HFF-Myc (cell line): ENCODE results near the gene NELFE.
A peak's percentile ranks its signal among the peaks of the same experiment; 100 is the strongest.
"Not testable (repeated sequence)": the region's sequence is repeated elsewhere in the genome, so short reads cannot be mapped to it uniquely, and the experiment has no call there.

ENCODE experiments used
- DNase-seq: peaks from one replicate; pipeline ENCODE4 v3.0.0-alpha.2; 2011; ENCODE audit warnings: low read depth; ENCODE audit errors: extremely low read depth
- H3K4me3 ChIP-seq: replicated peaks from 2 replicates; pipeline ENCODE4 v1.5.1; 2011; ENCODE audit warnings: low read depth, mild to moderate bottlenecking, control low read depth, low read length
- CTCF ChIP-seq: IDR thresholded peaks from 2 replicates; pipeline ENCODE4 v1.5.1; 2012; ENCODE audit warnings: mild to moderate bottlenecking, low read depth, low read length, control low read depth; ENCODE audit errors: missing control alignments

Gene NELFE, protein sequence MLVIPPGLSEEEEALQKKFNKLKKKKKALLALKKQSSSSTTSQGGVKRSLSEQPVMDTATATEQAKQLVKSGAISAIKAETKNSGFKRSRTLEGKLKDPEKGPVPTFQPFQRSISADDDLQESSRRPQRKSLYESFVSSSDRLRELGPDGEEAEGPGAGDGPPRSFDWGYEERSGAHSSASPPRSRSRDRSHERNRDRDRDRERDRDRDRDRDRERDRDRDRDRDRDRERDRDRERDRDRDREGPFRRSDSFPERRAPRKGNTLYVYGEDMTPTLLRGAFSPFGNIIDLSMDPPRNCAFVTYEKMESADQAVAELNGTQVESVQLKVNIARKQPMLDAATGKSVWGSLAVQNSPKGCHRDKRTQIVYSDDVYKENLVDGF

GRCh38 chr6:31958741-31959739 lies at the start of gene NELFE, which contains the start of gene SKIC2:
Gene NELFE, minus strand, starts transcription at chr6:31958971. Its CDS starts 525 bp downstream, at chr6:31958446.
Gene SKIC2, plus strand, starts transcription at chr6:31959175. Its CDS starts 18 bp downstream, at chr6:31959193.
- TF ChIP-seq CTCF, result no peak
- peak; percentile 90 for DNase-seq

DNA sequence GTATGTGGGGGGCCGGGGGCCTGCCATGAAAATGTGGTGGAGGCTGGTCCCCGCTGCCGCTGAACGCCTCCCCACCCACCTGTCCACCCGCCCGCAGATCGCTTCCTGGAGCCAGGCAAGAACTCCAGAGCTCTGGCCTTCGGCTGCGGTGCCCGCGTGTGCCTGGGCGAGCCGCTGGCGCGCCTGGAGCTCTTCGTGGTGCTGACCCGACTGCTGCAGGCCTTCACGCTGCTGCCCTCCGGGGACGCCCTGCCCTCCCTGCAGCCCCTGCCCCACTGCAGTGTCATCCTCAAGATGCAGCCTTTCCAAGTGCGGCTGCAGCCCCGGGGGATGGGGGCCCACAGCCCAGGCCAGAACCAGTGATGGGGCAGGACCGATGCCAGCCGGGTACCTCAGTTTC lies 49.3 kb upstream of the NELFE start:
- not testable (repeated sequence) for DNase-seq, H3K4me3 ChIP-seq

More at GRCh38 chr6:31958741-31959739, at the start of gene NELFE, which contains the start of gene SKIC2:
- H3K4me3 ChIP-seq, result peak within 1 kb of the TSS; percentile 100

- not testable (repeated sequence) for DNase-seq
These were observed 48.3 kb upstream of the NELFE start for GRCh38 chr6:32007086-32007485.

GRCh38 chr6:32005991-32006529 lies 47.3 kb upstream of the NELFE start:
- DNase-seq, result not testable (repeated sequence)

More at GRCh38 chr6:32007086-32007485, 48.3 kb upstream of the NELFE start:
- not testable (repeated sequence) for H3K4me3 ChIP-seq

DNA sequence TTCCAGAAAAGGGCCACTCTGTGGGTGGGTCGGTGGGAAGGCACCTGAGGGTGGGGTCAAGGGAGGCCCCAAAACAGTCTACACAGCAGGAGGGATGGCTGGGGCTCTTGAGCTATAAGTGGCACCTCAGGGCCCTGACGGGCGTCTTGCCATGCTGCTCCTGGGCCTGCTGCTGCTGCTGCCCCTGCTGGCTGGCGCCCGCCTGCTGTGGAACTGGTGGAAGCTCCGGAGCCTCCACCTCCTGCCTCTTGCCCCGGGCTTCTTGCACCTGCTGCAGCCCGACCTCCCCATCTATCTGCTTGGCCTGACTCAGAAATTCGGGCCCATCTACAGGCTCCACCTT lies 46.7 kb upstream of the NELFE start:
- DNase-seq, H3K4me3 ChIP-seq: not testable (repeated sequence)

More at GRCh38 chr6:32005991-32006529, 47.3 kb upstream of the NELFE start:
- H3K4me3 ChIP-seq, result not testable (repeated sequence)

DNA sequence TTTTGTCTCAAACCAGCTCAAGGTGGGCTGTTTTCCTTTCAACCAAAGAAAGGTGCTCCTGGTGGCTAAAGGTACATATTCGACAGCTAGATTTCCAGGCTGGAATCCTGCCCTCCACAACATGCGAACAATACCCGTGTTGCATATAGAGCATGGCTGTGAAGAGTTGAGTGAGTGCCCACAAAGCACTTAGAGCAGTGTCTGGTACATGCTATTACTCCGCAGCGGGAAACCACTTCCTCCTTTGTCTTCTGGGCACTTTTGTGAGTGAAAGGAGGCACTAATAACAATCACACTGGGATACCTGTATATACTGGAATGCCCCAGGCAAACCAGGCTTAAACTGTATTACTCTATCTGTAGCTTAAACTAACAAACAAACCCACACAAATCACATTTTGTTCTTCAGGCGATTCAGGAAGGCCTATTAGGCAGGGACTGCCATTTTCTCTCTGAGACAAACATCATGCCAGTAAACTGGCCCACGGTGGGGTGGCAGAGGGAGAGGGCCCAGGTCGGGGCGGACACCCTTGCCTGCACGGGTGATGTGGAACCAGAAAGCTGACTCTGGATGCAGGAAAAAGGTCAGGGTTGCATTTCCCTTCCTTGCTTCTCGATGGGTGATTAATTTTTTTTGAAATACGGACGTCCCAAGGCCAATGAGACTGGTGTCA lies 46.2 kb upstream of the NELFE start:
- H3K4me3 ChIP-seq, result not testable (repeated sequence)

DNA sequence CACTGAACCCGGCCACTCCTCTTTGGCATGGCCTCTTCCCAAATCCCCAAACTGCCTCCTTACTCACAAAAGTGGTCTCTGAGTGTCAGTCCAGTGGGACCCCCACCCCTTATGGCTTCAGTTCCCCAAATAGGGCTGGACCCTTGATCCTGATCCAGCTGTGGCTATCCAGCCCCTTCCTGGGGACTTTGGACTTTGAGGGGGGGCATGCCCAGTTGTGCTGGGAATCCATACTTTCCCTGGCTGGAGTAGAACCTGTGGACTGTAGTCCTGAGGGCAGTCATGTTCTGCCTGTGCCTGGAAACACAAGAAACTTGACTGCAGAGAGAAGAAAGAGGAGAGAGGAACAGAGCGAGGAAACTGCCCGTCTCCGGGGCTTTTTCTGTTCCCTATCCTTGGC lies 45.6 kb upstream of the NELFE start:
- not testable (repeated sequence) for DNase-seq, H3K4me3 ChIP-seq

More for the DNA sequence above, 46.2 kb upstream of the NELFE start:
- DNase-seq, result not testable (repeated sequence)

DNA sequence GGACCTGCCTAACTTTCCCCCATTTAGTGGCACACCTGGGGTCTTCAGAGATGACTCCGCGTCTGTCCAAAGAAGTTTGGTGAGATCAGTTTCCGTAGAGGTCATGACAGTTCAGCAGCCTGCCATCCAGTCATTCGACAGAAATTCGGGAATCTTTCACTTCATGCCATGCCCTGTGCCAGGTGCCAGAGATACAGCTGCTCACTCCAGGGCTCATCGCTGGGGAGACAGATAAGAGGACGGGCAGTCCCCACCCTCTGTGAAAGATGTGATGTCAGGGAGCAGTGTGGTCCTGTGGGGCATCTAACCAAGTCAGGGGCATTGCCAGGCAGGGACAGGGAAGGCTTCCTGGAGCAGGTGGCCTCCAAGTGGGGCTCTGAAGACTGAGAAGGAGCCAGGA lies 44.5 kb upstream of the NELFE start:
- not testable (repeated sequence) for H3K4me3 ChIP-seq, DNase-seq

GRCh38 chr6:32002546-32003268 lies 43.9 kb upstream of the NELFE start:
- not testable (repeated sequence) for H3K4me3 ChIP-seq

GRCh38 chr6:31996385-31996784 lies 37.6 kb upstream of the NELFE start:
- not testable (repeated sequence) for DNase-seq

More at GRCh38 chr6:32002546-32003268, 43.9 kb upstream of the NELFE start:
- not testable (repeated sequence) for DNase-seq

DNA sequence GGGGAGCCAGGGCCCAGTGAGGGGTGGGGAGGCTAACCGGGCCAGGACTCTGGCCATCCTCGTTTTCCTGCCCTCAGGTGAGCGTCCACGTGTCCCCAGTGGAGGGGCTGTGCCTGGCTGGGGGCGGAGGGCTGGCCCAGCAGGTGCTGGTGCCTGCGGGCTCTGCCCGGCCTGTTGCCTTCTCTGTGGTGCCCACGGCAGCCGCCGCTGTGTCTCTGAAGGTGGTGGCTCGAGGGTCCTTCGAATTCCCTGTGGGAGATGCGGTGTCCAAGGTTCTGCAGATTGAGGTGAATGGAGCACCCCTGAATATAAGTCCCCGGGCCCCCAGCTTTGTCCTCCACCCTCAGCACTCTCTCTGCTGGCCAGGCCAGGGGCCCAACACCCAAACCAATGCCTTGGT lies 35.6 kb upstream of the NELFE start:
- not testable (repeated sequence) for DNase-seq, H3K4me3 ChIP-seq

More at GRCh38 chr6:31996385-31996784, 37.6 kb upstream of the NELFE start:
- not testable (repeated sequence) for H3K4me3 ChIP-seq

DNA sequence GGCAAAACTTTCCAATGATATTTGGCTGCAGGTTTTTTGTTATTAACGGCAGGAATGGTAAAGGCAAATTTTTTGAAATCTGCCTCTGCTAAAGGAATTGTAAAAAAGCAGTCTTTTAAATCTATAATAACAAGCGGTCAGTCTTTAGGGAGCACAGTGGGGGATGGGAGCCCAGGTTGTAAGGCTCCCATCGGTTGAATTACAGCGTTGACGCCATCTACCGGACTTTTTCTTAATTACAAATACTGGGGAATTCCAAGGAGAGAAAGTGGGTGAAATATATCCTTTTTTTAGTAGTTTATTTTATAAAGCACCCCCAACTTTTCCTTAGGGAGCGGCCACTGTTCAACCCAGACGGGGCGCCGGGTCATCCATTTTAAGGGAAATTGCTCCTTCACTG lies 30.6 kb upstream of the NELFE start:
- not testable (repeated sequence) for DNase-seq, H3K4me3 ChIP-seq

GRCh38 chr6:31981744-31982143 lies 23.0 kb upstream of the NELFE start, which contains the start of gene C4A:
Gene C4A, plus strand, starts transcription at chr6:31982057. Its CDS starts 51 bp downstream, at chr6:31982108.
- not testable (repeated sequence) for DNase-seq

DNA sequence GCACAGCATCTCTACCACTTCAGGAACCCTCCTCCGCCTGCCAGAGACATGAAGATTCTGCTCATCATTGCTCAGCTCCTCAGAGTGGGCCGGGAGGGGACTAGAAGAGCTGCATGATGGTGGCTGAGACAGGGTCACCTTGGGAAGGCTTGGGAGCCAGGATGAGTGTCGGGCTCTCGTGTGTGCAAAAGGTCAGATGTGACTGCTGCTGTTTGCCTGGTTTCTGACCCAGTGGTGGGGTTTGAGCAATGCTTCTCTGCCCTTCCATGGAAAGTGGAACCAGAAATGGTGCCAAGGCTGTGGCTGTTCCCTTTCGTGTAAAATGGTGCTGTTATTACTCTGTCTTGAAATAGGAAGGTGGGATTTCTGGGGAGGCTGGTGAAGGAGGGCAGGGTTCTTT lies 22.2 kb upstream of the NELFE start:
- not testable (repeated sequence) for DNase-seq, H3K4me3 ChIP-seq

More at GRCh38 chr6:31981744-31982143, 23.0 kb upstream of the NELFE start, which contains the start of gene C4A:
- not testable (repeated sequence) for H3K4me3 ChIP-seq

- not testable (repeated sequence) for DNase-seq, H3K4me3 ChIP-seq
These were observed 21.6 kb upstream of the NELFE start for GRCh38 chr6:31980195-31980876.
